Measurements from ENCODE around the gene DCAF6. TPM values are rescaled to one million over a fixed set of nuclear protein-coding genes. Genes with fewer than 3 reads are reported as not detected.

DCAF6 gene
- total RNA-seq, 1 donor from 2014 or later, result 169 TPM

DNA sequence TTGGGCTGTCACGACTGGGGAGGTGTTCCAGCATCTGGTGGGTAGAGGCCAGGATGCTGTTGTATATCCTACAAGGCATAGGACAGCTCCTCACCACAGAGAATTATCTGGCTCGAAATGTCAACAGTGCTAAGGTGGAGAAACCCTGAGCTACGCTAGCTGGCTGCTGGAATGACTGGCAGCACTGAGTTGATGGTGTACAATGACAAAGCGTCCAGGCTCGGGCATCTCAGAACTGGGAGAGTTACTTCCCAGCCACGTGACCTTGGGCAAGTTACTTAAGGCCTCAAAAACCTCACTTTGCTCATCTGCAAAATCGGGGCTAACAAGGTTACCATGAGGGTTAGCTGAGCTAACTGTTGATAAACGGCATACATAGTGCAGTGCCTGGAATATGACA, 164.9 kb downstream of the DCAF6 start:
- DNase-seq (ENCODE audit: low read depth), result no peak

- no peak for DNase-seq (ENCODE audit: low read depth)
Measured at GRCh38 chr1:168102487-168102886, 166.0 kb downstream of the DCAF6 start.

DNA sequence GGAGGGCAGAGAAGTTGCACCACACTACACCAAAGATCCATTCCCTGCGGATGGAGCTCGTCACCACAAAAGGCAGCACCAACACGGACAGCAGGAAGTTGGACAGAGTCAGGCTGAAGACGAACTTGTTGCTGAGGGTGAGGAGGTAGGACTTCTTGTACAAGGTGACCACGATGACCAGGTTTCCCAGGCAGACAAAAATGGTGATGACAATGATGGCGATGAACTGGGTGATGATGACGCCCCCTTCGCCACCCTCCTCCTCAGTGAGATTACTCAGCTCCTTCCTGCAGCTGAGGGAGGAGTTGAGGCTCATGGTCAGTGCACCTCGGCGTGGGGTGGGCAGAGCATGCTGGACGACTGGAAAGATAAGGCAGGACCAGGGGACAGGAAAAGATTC, 168.1 kb downstream of the DCAF6 start:
- no peak for DNase-seq (ENCODE audit: low read depth)

- DNase-seq (ENCODE audit: low read depth), result no peak
Measured at GRCh38 chr1:168105846-168106245, 169.4 kb downstream of the DCAF6 start.

- no peak for DNase-seq (ENCODE audit: low read depth)
Measured at GRCh38 chr1:168106274-168106673, 169.8 kb downstream of the DCAF6 start.

- no peak for DNase-seq (ENCODE audit: low read depth)
Measured at GRCh38 chr1:168110896-168111545, 174.5 kb downstream of the DCAF6 start.

DNA sequence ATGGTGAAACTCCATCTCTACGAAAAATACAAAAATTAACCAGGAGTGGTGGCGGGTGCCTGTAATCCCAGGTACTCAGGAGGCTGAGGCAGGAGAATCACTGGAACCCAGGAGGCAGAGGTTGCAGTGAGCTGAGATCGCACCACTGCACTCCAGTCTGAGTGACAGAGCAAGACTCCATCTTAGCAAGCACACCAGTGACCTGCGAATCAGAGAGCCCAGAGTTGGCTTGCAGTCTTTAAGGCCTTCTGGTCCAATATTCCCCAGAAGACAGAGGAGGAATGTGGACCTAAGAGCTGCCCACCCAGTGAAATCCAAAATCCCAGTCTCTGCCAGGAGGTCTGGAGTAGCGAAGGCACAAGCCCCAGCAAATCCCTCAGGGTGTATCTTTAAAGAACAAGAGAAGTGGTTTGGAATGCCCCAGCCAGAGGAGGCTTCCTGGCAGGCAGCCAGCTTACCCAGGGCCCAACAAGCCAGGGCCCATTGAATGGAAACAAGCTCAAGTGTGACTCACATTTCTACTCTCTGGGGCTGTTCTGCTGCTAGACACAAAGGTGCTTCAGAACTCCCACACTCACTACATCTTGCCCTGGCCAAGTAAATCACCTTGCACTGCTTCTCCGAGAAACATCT, 176.3 kb downstream of the DCAF6 start:
- DNase-seq (ENCODE audit: low read depth), result peak; percentile 90

- DNase-seq (ENCODE audit: low read depth), result no peak
Measured at GRCh38 chr1:168114845-168115244, 178.4 kb downstream of the DCAF6 start.

- no peak for DNase-seq (ENCODE audit: low read depth)
Measured at GRCh38 chr1:168116327-168116799, 179.9 kb downstream of the DCAF6 start.

DNA sequence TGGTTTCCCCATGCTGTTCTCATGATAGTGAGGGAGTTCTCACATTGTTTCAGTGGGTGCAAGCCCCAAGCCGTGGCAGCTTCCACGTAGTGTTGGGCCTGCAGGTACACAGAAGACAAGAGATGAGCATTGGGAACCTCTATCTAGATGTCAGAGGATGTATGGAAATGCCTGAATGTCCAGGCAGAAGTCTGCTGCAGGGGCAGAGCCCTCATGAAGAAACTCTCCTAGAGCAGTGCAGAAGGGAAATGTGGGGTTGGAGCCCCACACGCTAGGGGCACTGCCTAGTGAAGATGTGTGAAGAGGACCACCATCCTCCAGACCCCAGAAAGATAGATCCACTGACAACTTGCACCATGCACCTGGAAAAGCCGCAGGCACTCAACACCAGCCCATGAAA, 183.3 kb downstream of the DCAF6 start:
- DNase-seq (ENCODE audit: low read depth), result no peak

GRCh38 chr1:168121401-168122011, 185.0 kb downstream of the DCAF6 start:
- peak; percentile 27 for DNase-seq (ENCODE audit: low read depth)

DNA sequence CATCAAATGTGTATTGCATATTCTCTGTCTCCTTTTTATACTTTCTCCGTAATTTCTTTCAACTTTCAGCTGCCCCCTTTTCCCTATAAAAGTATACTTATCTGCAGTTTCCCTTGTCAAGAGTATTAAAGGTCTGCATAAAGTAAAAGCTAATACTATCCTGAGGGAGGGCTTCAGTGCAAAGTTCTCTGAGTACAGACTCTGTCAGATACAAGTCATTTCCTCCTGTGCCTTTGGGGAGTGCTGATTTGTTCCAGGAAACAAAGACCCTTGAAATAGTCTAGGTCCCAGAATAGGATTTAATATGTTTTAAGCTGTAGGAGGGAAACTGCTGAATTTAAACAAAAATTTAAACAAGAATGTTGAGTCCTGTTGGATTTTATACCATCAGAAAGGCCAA, 188.6 kb downstream of the DCAF6 start:
- DNase-seq (ENCODE audit: low read depth), result no peak

Other genes with a start within 250 kb of the DCAF6 start
- gene MPZL1, start 214.7 kb upstream of the DCAF6 start, total RNA-seq, result 133 and 183 TPM in 2 replicates
- gene ADCY10, start 22.5 kb upstream of the DCAF6 start, total RNA-seq, result 0.25 TPM in 1 of 2 replicates, not detected in the other
- 39.0 and 70.0 TPM in 2 replicates for gene MPC2, start 389 bp downstream of the DCAF6 start, total RNA-seq
- 10.4 and 20.0 TPM in 2 replicates for gene GPR161, start 200.2 kb downstream of the DCAF6 start, total RNA-seq
- gene TIPRL, start 242.3 kb downstream of the DCAF6 start, total RNA-seq, result 49.7 and 51.1 TPM in 2 replicates

All from renal cortical epithelial cell (primary cell).